Activated CD4-positive, alpha-beta memory T cell treated with anti-CD3 and anti-CD28 coated beads, Interleukin-2, amount 10 ng/mL, durations not matched to agents 7 days and 5 days (primary cell): ENCODE data around the gene COL28A1. TPM values are rescaled to one million over a fixed set of nuclear protein-coding genes. Genes with fewer than 3 reads are reported as not detected.

Experiments used
- CTCF ChIA-PET: fragments of 350-600 bp; sonication (Branson Sonifier 250); formaldehyde crosslinking; loops from one replicate; lab custom pipeline; 2021; ENCODE audit warnings: antibody characterized with exemption, inconsistent platforms; lab: Charles Lee
- POLR2A ChIA-PET: fragments of 350-600 bp; sonication (Branson Sonifier 250); formaldehyde crosslinking; loops from one replicate; lab custom pipeline; 2021; ENCODE audit warnings: antibody characterized with exemption; lab: Charles Lee
- DNase-seq: peaks from one replicate; pipeline ENCODE4 v3.0.0-alpha.2; 2020
- H3K27ac Mint-ChIP-seq: one replicate; pipeline ENCODE4 v1.8.0; 2021; ENCODE audit warnings: mild to moderate bottlenecking, mixed read lengths
- H3K27me3 Mint-ChIP-seq: one replicate; pipeline ENCODE4 v1.8.0; 2021; ENCODE audit warnings: mixed read lengths
- H3K36me3 Mint-ChIP-seq: one replicate; pipeline ENCODE4 v1.8.0; 2021; ENCODE audit warnings: low read depth, mixed read lengths
- H3K4me1 Mint-ChIP-seq: one replicate; pipeline ENCODE4 v1.8.0; 2021; ENCODE audit warnings: mixed read lengths
- H3K4me3 Mint-ChIP-seq: one replicate; pipeline ENCODE4 v1.8.0; 2021; ENCODE audit warnings: mild to moderate bottlenecking, mixed read lengths
- H3K9me3 Mint-ChIP-seq: one replicate; pipeline ENCODE4 v1.8.0; 2021; ENCODE audit warnings: mixed read lengths
- total RNA-seq, 2 experiments: library from RNA; stranded (reverse); gene quantifications; one replicate each; pipeline ENCODE4 v1.2.3, GENCODE V29; 2021

COL28A1 gene
- total RNA-seq, 2 experiments from 2014 or later: not detected

DNA sequence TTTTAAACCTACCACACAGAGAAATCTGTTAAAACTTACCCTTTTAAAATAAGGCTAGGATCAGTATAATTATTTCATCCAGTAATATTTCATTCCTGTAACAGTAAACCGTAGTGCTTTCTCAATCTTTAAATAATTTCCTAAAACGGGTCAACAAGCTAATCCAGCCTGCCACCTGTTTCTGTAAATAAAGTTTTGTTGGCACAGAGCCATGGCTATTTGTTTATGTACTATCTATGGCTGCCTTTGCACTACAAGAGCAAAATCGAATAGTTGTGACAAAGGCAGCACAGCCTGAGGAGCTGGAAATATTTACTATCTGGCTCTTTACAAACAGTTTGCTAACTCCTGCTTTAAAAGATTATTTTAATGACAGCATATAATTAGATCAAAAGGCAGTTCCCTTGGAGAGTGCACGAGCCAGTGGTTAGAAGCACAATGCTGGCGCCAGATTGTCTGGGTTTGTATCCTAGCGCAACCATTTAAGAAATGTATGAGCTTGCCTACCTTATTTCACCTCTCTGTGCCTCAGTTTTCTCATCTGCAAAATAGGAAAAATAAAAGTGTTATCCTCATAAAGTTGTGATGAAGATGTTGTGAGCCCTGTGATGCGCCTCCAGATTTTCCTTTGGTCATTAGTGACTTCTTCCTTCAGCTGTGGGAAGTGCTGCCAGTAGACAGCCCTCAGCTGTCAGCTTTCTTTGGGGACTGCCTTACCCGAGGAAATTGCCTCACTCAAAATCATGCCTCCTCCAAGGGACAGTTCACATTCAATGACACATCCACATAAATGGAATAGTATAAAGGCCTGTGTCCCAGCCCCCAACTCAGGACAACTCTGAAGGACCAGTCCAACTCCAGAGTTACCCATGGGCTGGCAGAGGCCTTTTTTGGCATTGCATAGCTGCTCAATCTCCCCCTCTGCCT, 19.2 kb upstream of the COL28A1 start:
- CTCF ChIA-PET: no interaction called here
- H3K4me3 Mint-ChIP-seq: no peak overlapping the region
- peaks cover 1% of the 10 kb centered on the region for H3K27me3 Mint-ChIP-seq
- no peak for DNase-seq
- H3K4me1 Mint-ChIP-seq: no peaks in the 10 kb centered on the region
- no peak overlapping the region for H3K27ac Mint-ChIP-seq
- peaks cover 10% of the 10 kb centered on the region for H3K36me3 Mint-ChIP-seq
- peaks cover 11% of the 10 kb centered on the region for H3K9me3 Mint-ChIP-seq
- POLR2A ChIA-PET: no interaction called here

DNA sequence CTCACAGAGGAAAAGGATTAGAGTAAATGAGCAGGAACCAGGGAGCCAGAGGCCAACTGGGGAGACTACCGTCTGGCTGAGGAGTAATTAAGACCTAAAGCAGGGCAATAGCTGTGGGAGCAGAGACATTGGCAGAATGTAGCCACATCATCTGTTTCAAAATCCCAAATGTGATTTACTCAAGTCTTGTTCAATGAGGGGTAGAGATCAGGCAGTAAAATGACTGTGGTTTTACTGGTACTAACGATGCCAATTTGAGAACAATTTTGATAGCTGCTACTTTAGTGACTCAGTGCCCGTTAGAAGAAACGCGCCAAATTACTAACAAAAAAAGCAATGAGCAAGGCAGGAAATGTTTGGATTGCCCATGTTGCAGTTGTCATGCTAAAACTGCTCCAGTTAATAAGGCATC, 18.4 kb upstream of the COL28A1 start:
- ChIA-PET CTCF (no interaction called here), POLR2A (no interaction called here)
- Mint-ChIP-seq H3K36me3 (peaks cover 6% of the 10 kb centered on the region), H3K4me3 (no peak overlapping the region), H3K4me1 (no peaks in the 10 kb centered on the region), H3K27me3 (no peaks in the 10 kb centered on the region), H3K9me3 (peaks cover 8% of the 10 kb centered on the region), H3K27ac (no peak overlapping the region)
- DNase-seq: no peak

DNA sequence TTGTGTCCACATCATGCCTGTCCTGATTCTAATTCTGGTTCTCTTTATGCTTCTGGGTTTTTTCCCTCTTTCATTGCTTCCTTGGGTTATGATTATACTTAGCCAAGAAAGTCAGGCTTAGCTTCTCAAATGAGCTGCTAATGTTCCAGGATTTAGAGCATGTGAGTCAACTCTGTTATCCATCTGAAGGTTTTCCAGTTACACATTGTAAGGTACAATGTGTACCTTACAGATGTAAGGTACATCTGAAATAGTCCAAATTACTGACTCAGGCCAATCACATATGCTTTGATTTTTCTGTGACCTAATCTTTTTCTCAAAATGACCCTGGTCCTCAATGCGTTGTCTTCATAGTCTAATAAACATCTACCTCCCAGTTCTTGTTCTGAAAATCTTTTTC, 17.7 kb upstream of the COL28A1 start:
- Mint-ChIP-seq H3K4me3 (no peak overlapping the region), H3K4me1 (no peaks in the 10 kb centered on the region), H3K36me3 (no peaks in the 10 kb centered on the region), H3K27me3 (no peaks in the 10 kb centered on the region), H3K9me3 (peaks cover 2% of the 10 kb centered on the region), H3K27ac (no peak overlapping the region)
- CTCF ChIA-PET: no interaction called here
- no peak for DNase-seq
- POLR2A ChIA-PET: no interaction called here

DNA sequence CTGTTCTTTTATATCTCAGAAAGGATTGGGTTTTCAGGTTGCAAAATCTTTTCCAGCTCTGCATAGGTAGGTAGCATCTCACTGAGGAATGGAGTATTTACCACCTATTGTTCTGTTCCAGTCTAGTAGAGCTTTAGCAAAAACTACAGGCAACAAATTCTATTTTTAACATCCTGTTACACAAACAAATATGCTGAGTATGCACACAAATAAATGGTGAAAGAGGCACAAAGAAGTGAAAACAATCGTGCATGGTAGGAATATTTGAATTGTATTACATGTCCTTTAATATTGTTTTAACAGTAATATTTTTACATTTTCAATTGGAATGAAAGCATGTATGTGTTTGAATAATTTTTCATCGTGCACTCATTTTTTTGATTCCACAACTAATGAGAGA, 16.5 kb upstream of the COL28A1 start:
- Mint-ChIP-seq H3K27me3 (no peaks in the 10 kb centered on the region), H3K9me3 (no peaks in the 10 kb centered on the region), H3K27ac (no peak overlapping the region), H3K4me1 (no peaks in the 10 kb centered on the region), H3K4me3 (no peak overlapping the region), H3K36me3 (no peaks in the 10 kb centered on the region)
- CTCF ChIA-PET: no interaction called here
- POLR2A ChIA-PET: no interaction called here
- DNase-seq: no peak

DNA sequence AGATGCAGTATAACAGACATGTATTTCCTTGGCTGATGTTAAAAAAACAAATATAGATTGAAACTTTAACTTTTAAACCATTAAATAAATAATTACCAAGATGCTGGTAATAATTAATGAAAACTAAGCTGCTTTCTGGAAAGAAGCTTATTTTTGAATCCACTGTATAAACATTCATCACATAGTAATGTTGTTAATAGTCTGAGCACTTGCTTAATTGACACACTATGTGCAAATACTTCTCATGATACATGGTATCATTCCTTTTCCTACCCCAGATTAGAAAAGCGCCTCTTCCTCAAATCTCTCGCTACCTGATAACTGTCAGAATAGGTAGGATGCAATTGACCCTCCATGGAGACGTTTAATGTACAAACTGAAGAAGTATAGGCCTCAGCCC, 15.0 kb upstream of the COL28A1 start:
- no peak overlapping the region for H3K4me3 Mint-ChIP-seq
- H3K27ac Mint-ChIP-seq: no peak overlapping the region
- no peaks in the 10 kb centered on the region for H3K36me3 Mint-ChIP-seq
- CTCF ChIA-PET: interaction anchor here (1.6 kb wide), 1 partner anchor 448 kb away, joined by 3 read pairs; no protein-coding TSS in a partner anchor
- no peaks in the 10 kb centered on the region for H3K9me3 Mint-ChIP-seq
- POLR2A ChIA-PET: no interaction called here
- H3K4me1 Mint-ChIP-seq: no peaks in the 10 kb centered on the region
- H3K27me3 Mint-ChIP-seq: no peaks in the 10 kb centered on the region
- DNase-seq: no peak

DNA sequence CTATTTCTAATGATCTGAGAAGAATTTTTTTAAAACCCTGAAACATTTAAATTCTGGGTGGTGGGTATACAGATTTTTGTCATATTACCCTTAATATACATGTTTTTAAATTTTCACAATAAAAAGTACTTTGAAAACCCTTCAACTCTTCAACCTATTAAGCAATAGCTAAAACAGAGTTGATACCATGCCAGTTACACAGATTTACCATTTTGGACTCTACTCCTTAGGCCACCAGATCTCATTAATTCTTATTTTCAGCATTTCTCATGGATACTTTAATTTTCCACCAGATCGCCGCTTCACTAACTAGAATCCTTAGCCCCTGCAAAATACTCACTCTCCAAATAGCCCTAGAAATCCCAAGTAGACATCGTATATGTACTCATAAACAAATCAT, 12.7 kb upstream of the COL28A1 start:
- H3K27ac Mint-ChIP-seq: no peak overlapping the region
- no peak overlapping the region for H3K4me3 Mint-ChIP-seq
- no peaks in the 10 kb centered on the region for H3K27me3 Mint-ChIP-seq
- POLR2A ChIA-PET: no interaction called here
- H3K36me3 Mint-ChIP-seq: no peaks in the 10 kb centered on the region
- CTCF ChIA-PET: interaction anchor here (0.9 to 1.0 kb wide), 2 partner anchors 17 to 445 kb away, joined by 3 to 4 read pairs; no protein-coding TSS in a partner anchor
- no peaks in the 10 kb centered on the region for H3K9me3 Mint-ChIP-seq
- H3K4me1 Mint-ChIP-seq: no peaks in the 10 kb centered on the region
- DNase-seq: no peak

DNA sequence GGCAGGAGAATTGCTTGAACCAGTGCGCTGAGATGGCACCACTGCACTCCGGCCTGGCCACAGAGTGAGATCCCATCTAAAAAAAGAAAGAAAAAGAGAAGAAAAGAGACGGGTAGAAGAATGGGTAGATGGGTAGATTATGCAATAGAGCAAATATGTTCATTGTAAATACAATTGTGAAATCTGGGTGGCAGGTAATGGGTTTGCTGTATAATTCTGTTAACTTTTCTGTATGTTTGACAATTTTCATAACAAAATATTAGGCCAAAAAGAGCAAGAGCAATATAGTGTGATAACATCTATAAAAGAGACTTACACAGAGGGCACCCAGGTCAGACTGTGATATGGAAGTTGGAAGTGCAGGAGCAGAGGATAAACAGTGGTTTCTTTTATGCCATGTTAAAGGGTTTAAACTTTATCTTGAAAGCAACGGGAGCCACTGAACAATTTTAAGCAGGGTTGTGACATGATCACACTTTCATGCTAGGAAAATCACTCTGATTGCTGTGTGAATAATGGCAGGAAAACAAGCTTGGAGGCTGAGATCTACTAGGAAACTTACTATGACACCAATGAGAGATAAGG, 6.7 kb upstream of the COL28A1 start:
- Mint-ChIP-seq H3K4me1 (peaks cover 1% of the 10 kb centered on the region), H3K36me3 (no peaks in the 10 kb centered on the region), H3K4me3 (no peak overlapping the region), H3K9me3 (no peaks in the 10 kb centered on the region), H3K27ac (no peak overlapping the region), H3K27me3 (peaks cover 2% of the 10 kb centered on the region)
- DNase-seq: no peak
- POLR2A ChIA-PET: no interaction called here
- CTCF ChIA-PET: interaction anchor here (1.0 to 1.9 kb wide), 3 partner anchors 439 to 440 kb away, joined by 3 to 8 read pairs (median 3); no protein-coding TSS in a partner anchor

DNA sequence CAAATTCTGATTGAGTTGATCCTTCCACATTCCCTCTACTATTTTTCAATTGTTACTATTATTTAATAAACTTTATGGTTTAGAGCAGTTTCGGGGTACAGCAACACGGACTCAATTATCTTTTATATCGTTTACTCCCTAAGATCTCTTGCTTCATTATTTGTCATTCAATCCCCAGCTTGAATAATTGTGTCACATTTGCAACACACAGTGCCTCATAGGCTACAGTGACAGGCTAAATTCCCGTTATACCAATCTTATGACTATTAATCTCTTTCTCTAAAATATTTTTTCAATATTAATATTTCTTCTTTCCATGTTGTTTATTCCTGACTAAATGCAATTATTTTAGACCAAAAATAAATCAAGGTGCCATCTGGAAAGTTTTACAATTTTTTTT, 4.0 kb upstream of the COL28A1 start:
- DNase-seq: no peak
- Mint-ChIP-seq H3K27me3 (peaks cover 7% of the 10 kb centered on the region), H3K4me3 (no peak overlapping the region), H3K4me1 (peaks cover 1% of the 10 kb centered on the region), H3K9me3 (no peaks in the 10 kb centered on the region), H3K36me3 (no peaks in the 10 kb centered on the region), H3K27ac (no peak overlapping the region)
- ChIA-PET CTCF (no interaction called here), POLR2A (no interaction called here)

DNA sequence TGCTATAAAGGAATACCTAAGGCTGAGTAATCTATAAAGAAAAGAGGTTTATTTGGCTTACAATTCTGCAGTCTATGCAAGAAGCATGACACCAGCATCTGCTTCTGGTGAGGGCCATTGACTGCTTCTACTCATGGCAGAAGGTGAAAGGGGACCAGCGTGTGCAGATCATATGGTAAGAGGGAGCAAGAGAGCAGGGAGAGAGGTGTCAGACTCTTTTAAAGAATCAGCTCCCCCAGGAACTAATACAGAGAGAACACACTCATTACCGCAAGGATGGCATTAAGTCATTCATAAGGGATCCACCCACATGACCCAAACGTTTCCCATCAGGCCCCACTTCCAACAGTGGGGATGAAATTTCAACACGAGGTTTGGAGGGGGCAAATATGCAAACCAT, 3.5 kb upstream of the COL28A1 start:
- DNase-seq: no peak
- Mint-ChIP-seq H3K4me3 (no peak overlapping the region), H3K27me3 (peaks cover 9% of the 10 kb centered on the region), H3K4me1 (peaks cover 1% of the 10 kb centered on the region), H3K36me3 (no peaks in the 10 kb centered on the region), H3K9me3 (no peaks in the 10 kb centered on the region), H3K27ac (no peak overlapping the region)
- POLR2A ChIA-PET: no interaction called here
- CTCF ChIA-PET: interaction anchor here (1.7 kb wide), 1 partner anchor 436 kb away, joined by 4 read pairs; no protein-coding TSS in a partner anchor

DNA sequence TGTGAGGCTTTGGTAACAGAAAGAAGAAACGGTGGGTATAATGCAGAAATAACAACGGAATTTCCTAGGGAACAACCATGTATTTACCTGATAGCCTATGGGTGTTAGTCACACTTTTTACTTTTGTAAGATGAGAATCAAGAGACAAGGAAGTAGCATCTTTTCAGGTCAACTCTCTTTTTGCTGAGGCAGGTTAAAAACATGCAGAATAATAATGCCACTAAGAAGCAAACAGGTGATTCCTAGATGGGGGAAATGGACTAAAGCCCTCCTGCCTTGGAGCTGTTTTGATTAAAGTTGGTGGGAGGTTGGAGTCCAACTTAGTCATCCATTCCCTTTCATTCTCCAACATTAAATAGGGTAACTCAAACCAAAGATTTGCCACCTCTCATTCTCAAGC, 2.0 kb upstream of the COL28A1 start:
- H3K4me3 Mint-ChIP-seq: no peak overlapping the region
- POLR2A ChIA-PET: no interaction called here
- no peak for DNase-seq
- CTCF ChIA-PET: interaction anchor here (1.7 kb wide), 1 partner anchor 434 kb away, joined by 4 read pairs; no protein-coding TSS in a partner anchor
- H3K27ac Mint-ChIP-seq: no peak overlapping the region
- peaks cover 1% of the 10 kb centered on the region for H3K4me1 Mint-ChIP-seq
- H3K27me3 Mint-ChIP-seq: peaks cover 14% of the 10 kb centered on the region
- no peaks in the 10 kb centered on the region for H3K9me3 Mint-ChIP-seq
- H3K36me3 Mint-ChIP-seq: no peaks in the 10 kb centered on the region

DNA sequence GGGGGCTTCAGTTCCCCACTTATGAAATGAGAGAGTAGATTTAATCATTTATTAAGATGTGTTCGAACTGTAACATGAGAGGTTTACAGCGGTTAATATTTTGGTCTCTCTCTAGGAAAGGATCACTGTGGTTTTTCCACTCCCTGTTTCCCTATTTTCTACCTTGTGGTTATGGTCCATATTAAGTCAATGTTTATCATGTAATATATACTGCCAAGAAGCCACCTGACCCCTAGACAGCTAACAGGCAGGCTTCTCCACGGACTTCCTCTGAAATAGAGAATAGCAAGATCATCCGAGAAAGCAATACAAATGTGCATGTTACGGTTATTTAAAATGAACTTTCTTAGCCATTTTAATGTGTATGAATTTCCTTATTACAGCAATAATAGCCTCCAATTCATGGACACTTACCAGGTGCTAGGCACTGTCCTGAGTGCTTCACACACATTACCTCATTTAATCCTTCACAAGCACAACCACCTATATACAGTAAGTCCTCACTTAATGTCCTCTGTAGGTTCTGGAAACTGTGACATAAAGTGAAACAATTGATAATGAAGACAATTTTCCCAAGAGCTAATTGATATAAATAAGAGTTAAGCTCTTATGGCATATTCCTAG, 835 bp upstream of the COL28A1 start:
- CTCF ChIA-PET: interaction anchor here (1.1 kb wide), 1 partner anchor 437 kb away, joined by 3 read pairs; no protein-coding TSS in a partner anchor
- Mint-ChIP-seq H3K27ac (no peak overlapping the region), H3K36me3 (no peaks in the 10 kb centered on the region), H3K9me3 (no peaks in the 10 kb centered on the region), H3K4me1 (peaks cover 1% of the 10 kb centered on the region), H3K4me3 (no peak overlapping the region), H3K27me3 (peaks cover 14% of the 10 kb centered on the region)
- DNase-seq: no peak
- POLR2A ChIA-PET: no interaction called here

DNA sequence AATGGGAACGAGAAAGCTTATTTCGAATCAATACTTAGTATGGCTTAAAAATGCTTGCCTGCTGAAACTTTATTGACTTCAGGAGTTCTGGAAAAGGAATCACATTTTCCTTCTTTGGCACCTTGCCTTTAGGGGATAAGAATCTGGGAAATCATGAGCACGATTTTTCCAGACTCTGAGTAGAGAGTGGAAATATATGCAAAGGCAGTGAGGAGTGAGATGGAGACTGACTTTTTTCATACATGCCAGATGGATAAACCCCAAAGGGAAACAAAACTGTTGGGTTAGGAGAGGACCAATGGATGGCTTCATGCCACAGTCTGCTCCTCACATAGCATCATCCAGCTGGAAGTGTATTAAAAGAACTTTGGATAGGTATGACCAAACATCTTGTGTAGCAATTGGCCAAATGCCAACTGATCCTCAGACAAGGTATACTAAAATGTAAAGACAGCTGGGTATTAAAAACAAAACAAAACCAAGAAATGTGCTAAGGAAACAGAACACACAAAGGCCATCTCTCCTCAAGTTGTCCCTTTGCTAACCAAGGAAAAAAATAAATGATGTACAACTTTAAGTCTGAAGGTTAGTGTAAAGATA, 1.7 kb downstream of the COL28A1 start:
- ChIA-PET CTCF (no interaction called here), POLR2A (no interaction called here)
- no peak for DNase-seq
- no peak overlapping the region for H3K27ac Mint-ChIP-seq
- H3K4me3 Mint-ChIP-seq: no peak overlapping the region
- H3K9me3 Mint-ChIP-seq: no peaks in the 10 kb centered on the region
- H3K27me3 Mint-ChIP-seq: peaks cover 12% of the 10 kb centered on the region
- H3K36me3 Mint-ChIP-seq: no peaks in the 10 kb centered on the region
- H3K4me1 Mint-ChIP-seq: no peaks in the 10 kb centered on the region

DNA sequence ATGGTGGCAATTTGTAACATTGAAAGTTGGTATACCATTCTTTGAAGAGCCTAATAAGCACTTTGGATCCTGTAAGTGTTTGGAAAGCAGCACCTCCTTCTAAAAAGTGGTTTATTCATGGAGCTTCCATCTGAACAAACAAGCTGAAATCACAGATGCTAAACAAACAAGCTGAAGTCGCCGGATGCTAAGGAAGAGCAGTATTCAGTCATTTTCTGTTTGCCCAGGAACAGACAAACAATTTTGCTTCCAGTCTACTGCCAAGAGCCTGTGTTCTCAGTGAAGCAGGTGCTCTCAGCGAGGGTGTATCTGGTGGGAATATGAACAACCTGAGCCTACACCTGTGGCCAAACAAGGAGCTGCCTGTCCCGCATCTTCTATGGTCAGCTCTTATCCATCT, 6.3 kb downstream of the COL28A1 start:
- CTCF ChIA-PET: interaction anchor here (0.7 kb wide), 1 partner anchor 426 kb away, joined by 3 read pairs; no protein-coding TSS in a partner anchor
- Mint-ChIP-seq H3K27me3 (peaks cover 7% of the 10 kb centered on the region), H3K9me3 (no peaks in the 10 kb centered on the region), H3K4me3 (no peak overlapping the region), H3K27ac (no peak overlapping the region), H3K36me3 (no peaks in the 10 kb centered on the region), H3K4me1 (no peaks in the 10 kb centered on the region)
- DNase-seq: no peak
- POLR2A ChIA-PET: no interaction called here
